HG03571 (cell line): ENCODE results near the gene ROR2.
"Not testable (repeated sequence)": the region's sequence is repeated elsewhere in the genome, so short reads cannot be mapped to it uniquely, and the experiment has no call there.

ENCODE experiments used
- ATAC-seq: cut with Tn5 transposase; IDR thresholded peaks from one replicate; pipeline ENCODE4 v1.9.1; 2021; ENCODE audit not compliant: unreplicated experiment

Gene ROR2

DNA sequence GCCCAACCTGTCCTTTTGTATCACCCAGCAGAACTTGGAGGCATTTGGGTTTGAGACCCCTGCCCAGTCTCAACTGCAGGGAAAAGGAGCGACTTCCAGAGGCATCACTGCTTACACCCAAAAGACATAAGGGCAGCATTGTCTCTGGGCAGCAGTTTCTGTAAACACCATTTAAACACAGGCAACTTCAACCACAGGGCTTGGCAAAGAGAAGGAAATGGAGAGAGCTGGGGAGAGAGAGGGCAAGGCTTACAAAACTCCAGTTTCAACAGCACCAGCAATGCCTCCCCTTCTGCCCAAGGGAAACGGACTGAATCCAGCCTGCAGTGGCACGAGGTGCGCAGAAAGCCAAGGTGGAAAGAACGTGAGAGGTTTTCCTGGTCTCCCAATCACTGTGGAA is 147.6 kb downstream of the ROR2 start:
- ATAC-seq: no peak

DNA sequence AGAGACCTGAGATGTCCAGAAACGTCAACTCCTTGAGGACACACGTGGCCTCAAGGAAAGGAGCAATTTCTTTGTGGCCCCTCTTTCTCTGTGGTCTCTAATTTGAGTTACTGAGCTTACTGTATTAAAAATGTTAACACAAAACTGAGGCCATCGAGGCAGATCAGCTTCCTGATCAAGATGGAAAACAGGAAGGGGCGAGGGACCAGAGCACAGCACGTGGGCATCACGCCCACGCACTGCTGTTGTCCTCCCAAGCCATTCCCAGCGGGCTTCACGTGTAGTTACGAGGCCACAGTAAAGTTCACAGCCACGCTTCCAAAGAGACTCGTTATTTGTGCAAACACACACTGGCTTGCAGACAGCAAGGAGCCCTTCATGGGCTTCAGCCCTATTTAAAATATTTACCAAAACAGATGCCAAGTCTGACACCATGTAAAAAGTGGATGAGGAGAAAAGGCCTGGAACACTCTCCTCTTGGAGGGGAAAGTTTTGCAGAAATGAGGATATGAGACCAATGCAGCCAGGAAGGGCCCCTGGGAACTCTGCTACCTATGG is 149.5 kb downstream of the ROR2 start:
- no peak for ATAC-seq

DNA sequence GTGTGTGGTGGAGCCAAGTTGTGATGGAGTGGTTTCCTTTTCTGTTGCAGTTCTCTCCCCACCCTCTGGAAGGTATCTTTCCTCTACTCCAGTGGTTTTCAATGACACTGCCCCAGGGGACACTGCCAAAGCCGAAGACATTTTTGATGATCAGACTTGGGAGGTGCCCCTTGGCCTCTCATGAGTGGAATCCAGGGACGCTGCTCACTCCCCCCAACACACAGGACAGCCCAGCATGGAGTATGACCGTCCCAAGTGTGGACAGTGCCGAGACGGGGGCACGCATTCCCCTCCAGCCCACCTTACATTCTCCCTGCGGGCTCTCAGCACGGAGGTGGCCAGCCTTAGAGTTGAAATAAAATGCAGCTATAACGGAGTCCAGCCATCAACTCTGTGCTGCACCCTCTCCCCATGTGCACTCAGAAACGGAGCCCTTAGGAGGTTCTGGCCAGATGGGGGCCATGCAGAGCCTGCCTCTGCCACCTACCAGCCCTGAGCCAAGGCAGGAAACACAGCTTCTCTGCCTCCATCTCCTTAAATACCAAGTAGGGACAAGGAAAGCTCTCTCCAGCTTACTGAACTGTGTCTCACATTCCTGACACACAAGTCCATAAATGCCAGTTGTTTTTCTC is 150.8 kb downstream of the ROR2 start:
- ATAC-seq: no peak

DNA sequence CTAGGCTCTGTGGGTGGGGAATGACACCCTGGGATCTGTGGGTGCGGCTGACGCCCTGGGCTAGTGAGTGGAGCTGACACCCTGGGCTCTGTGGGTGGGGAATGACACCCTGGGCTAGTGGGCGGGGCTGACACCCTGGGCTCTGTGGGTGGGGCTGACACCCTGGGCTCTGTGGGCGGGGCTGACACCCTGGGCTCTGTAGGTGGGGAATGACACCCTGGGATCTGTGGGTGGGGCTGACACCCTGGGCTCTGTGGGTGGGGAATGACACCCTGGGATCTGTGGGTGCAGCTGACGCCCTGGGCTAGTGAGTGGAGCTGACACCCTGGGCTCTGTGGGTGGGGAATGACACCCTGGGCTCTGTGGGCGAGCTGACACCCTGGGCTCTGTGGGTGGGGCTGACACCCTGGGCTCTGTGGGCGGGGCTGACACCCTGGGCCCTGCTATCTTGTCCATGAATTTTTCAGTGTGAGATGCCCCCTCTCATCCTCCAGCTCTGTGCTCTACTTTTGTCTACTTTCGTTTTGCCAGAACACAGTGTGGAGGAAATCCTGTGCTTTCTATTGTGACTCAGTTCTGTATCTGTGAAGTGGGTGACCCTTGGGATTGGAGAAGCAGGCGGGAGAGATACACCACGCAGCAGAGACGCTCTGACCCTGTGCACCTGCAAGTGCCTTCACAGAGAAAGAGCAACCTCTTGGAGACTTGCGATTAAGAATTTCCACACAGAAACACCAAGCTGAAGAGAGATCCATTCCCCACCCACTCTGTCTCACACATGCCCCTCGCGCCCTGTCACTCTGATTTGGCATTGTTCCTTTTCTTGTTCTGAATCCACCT is 151.5 kb downstream of the ROR2 start:
- ATAC-seq: not testable (repeated sequence)

DNA sequence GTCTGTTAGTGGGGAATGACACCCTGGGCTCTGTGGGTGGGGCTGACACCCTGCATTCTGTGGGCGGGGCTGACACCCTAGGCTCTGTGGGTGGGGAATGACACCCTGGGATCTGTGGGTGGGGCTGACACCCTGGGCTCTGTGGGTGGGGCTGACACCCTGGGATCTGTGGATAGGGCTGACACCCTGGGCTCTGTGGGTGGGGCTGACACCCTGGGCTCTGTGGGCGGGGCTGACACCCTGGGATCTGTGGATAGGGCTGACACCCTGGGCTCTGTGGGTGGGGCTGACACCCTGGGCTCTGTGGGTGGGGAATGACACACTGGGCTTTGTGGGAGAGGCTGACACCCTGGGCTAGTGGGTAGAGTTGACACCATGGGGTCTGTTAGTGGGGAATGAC is 152.5 kb downstream of the ROR2 start:
- ATAC-seq: not testable (repeated sequence)

DNA sequence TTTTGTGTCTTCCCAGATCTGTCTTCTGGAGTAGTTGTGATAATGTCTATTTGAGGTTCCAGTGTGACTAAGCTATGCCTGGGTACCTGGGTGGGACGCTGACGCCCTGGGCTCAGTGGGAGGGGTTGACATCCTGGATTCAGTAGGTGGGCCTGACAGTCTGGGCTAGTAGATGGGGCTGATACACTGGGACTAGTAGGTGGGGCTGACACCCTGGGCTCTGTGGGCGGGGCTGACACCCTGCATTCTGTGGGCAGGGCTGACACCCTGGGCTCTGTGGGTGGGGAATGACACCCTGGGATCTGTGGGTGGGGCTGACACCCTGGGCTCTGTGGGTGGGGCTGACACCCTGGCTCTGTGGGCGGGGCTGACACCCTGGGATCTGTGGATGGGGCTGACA is 153.5 kb downstream of the ROR2 start:
- ATAC-seq: not testable (repeated sequence)

DNA sequence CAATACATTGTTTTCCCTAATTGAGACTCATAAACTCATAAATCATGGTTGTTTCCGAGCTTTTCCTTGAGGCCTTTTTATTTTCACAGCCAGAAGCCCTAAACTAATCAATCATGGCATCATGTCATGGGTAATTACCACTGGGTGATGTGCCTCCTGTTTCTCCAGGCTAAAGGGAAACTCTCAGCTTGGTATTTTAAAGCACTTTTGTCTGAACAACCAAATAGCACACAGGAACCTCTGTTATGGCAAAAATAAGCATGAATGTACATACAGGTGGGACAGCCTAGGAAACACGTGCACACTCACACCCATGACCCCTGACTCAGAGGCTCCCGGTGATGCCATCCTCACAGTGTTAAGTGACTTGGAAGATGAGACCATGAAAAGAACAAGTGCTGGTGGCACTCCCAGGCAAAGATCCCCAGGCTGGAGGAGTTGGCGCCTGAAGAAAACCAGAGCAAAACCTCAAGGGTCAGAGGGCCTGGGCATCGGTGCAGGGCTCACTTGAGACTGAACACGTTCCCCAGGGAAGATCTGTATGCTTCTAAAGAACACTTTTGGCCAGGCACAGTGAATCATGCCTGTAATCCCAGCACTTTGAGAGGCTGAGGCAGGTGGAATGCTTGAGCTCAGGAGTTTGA is 154.3 kb downstream of the ROR2 start:
- no peak for ATAC-seq

DNA sequence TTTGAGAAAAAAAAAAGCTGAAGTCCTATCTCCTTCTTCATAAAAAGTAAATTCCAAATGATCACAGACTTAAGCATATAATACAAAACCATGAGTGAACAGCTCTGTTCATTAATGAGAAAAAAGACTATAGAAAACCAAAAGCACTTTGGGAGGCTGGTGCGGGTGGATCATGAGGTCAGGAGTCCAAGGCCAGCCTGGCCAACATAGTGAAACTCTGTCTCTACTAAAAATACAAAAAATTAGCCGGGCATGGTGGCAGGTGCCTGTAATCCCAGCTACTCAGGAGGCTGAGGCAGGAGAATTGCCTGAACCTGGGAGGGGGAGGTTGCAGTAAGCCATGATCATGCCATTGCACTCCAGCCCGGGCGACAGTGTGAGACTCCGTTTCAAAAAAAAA is 156.7 kb downstream of the ROR2 start:
- ATAC-seq: not testable (repeated sequence)

DNA sequence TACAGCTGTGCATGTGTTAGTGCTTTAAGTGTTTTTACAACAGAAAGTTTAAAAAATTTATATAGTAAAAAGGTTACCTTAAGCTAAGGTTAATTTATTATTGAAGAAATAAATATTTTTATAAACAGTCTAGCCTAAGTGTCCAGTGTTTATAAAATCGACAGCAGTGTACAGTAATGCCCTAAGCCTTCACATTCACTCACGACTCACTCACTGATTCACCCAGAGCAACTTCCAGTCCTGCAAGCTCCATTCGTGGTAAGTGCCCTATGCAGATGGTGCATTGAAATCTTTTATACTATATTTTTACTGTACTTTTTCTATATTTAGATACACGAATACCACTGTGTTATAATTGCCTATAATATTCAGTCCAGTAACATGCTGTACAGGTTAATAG is 159.1 kb downstream of the ROR2 start:
- no peak for ATAC-seq

DNA sequence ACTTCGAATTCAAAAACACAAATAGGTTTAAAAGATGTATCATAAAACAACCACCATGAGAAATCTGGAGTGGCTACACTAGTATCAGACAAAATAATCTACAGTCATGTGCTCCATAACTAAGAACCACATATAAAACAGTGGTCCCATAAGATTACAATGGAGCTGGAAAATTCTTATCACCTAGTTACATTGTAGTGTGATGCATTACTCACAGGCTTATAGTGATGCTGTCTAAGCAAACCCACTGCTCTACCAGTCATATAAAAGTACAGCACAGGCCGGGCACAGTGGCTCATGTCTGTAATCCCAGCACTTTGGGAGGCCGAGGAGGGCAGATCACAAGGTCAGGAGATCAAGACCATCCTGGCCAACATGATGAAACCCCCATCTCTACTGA is 160.1 kb downstream of the ROR2 start:
- ATAC-seq: no peak

DNA sequence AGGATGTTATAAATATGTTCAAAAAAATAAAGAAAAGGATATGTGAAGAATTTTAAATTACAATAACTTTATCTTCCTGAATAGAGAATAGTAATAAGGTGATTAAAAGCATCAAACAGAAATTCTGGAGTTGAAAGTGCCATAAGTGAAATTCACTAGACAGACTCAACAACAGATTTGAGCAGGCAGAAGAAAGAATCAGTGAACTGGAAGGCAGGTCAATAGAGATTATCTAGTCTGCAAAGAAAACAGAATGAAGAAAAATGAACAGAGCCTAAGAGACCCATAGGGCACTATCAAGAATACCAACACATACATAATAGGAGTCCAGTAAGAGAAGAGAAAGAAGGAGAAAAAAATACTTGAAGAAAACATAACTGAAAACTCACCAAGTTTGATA is 162.1 kb downstream of the ROR2 start:
- ATAC-seq: no peak

DNA sequence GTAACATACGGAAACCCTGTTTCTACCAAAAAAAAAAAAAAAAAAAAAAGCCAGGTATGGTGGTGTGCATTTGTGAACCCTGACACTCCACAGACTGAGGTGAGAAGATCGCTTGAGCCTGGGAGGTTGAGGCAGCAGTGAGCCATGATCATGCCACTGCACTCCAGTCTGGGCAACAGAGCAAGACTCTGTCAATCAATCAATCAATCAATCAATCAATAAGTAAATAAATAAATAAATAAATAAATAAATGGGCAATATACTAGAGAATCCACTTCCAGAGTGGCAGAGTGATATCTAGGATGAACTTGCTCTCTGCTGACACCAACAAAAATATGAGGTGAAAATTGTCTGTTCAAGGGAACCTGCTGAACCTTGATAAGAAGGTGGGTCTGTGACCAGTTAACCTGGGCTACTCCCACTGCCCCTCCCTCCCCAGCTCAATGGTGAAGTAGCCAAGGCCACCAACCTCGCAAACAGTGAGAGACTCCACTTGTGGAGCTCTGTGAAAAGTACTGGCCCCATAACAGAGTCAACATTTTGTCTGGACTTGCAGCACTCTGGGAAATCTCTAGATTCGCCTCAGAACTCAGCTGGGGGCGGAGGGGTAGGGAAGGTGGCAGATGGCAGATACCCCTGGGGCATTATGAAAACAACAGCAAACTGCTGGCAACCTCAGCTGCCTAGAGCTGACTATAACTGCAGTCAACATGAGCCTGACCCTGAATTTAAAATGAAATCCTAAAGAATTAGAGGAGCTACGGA is 163.7 kb downstream of the ROR2 start:
- no peak for ATAC-seq

DNA sequence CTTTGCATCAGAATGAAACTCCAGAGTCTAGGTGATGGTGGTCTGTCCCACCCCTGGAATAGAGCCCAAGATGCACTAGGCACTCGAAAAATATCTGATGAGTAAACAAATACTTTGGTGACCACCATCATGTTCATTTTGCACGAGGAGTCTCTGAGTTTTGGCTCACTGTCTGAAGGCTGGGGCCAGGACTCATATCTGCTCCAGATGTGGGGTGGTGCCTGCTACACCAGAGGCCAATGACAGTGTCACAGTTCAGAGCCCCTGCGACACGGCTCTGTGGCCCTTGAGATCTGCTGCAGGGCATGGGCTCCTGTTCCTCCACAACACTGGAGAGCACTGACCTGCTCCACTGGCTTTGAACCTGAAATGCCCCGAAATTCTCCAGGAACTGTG is 164.6 kb downstream of the ROR2 start:
- ATAC-seq: no peak

DNA sequence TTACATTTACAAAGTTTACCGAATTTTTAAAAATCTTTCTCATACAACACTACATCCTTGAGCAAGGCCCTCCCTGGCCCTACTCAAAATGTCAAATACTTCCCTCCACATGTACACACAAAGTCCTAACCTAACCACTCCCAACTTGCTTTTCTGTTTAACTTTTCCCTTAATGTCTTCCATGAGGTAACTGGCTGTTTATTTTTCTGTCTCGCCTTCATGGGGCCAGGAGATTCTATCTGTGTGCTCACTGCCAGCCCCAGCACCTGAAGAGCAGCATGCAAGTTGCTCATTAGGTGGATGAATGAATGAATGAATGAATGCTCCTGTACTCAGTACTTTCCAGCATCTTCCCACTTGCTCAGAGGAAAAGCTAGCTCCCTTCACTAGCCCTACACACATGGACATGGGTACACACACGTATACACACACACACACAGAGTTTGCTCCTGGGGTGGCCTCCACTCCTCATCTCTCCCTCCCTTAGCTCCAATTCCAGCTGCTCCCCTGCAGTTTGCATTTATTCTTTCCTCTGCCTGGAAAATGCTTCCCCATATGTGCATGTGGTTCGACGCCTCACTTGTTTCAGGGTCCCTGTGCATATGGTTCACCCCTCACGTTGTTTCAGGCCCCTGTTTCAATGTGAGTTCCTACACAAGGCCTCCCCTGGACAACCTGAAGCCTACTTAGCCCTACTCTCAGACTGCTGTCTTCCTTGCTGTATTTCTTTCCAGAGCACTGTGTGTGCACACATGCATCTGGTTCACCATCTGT is 165.2 kb downstream of the ROR2 start:
- ATAC-seq: no peak

DNA sequence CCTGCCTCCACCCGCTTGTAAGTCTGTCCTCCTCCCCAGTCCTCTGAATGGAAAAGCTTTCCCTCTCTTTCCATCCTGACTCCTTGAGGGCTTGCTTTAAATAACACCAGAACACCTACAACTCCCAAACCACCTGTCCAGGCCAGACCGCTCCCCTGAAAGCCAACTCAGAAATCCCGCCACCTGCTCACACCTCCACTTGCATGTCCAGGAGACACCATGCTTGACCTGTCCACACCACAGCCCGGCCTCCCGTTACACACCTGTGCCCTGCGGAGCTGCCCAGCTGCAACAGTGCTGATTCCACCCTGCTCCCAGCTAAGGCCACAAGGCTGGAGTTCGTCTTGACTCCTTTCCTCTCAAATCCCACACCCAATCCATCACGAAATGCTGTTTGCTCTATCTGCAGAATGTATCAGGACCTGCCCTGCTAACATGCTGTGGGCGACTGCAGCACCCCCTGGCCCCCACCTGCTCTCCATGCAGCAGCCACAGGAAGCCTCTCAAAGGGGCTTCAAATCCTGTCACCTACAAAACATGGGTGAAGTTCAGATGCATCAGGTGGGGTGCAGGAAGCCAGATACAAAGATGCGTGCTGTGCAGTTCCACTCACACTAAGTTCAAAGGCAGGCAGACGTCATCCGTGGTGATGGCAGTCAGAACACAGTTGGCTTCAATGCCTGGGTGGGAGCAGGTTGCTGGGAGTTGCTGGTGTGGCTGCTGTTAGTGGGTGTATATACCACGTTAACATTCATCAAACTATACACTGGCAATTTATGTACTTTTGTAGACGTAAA is 166.0 kb downstream of the ROR2 start:
- ATAC-seq: no peak

DNA sequence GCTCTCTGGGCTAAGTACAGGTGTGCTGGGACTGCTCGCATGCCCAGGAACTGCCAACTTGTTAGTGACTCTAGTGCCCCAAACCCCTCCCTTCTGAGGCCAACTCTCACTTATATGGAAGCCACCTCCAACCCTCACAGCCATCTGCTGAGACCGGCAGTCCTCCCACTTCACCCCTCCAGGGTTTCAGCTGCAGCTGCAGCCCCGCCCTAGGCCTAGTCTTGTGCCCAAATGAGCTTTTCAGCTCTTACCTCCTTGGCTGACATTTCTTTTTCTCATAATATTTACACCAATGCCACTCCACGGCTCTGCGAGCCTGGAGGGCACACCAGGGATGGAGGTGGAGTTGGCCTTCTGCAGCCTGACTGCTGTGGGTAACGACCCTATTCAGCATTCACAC is 166.6 kb downstream of the ROR2 start:
- no peak for ATAC-seq

DNA sequence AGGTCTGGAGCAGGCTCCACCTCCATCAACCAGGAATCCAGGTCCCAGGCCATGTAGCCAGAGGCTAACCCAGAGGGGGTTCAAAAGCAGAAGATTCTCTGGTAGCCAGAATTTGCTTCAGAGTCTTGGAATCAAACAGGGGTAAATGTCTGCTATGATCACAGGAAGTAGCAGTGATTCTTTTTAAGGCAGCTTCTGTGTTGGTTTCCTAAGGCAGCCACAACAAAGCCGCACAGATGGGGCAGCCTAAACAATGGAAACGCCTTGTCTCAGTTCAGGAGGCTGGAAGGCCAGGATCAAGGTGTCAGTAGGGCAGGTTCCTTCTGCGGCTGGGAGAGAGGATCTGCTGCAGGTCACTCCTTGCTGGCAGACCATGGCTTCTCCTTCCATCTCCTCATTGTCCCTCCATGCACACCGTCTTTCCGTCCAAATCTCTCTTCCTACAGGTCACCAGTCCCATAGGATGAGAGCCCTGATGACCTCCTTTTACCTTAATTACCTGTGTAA is 167.3 kb downstream of the ROR2 start:
- ATAC-seq: no peak

DNA sequence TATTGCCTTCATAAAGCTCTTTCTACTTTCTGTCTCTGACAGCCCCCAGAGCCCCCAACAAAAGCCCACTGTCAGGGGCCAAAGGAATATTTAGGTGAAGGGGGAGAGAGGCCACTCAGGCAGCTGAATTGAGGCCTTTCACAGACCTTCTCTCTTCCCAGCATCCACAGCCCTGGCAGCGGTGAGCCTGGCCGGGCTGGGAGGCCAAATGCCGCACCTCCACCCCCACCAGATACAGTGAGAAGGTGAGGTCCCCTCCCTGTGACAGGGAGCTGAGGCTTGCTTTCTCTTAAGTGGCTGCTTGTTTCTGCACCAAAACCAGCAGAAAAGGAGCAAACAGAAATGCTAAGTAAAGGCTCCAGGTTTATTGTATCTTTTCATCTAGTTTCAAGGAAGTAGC is 168.1 kb downstream of the ROR2 start:
- no peak for ATAC-seq

DNA sequence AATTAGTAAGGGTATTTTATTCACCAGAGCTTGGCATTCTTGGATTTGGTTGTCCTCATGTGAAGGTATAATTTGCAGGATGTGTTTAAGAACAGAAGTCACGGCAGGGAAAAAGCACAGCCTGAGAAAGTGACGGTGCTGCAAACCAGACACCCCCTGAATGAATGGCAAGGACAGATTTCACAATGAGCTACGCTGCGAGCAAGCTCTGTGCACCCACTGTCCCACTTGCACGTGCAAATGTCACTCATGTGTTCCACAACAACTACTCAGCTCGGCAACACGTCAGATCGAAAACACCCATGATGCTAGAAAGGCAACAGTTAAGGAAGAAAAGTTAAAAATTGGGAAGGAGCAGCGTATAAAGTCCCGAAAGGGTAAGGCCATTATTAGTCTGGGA is 168.9 kb downstream of the ROR2 start:
- no peak for ATAC-seq
